Fibroblast of mammary gland (primary cell): Measurements from ENCODE around the gene PRDM5.

Source experiments
- DNase-seq: peaks from one replicate; pipeline ENCODE4 v3.0.0-alpha.2; 2010; ENCODE audit warnings: low read depth
- H3K4me3 ChIP-seq: 2 replicates; pipeline ENCODE4 v1.5.1; 2011; ENCODE audit warnings: low read depth, mild to moderate bottlenecking, low read length, moderate library complexity; ENCODE audit not compliant: control insufficient read depth
- TF ChIP-seq, protein P1 (sequence below): conservative IDR thresholded peaks from 2 replicates; pipeline ENCODE4 v1.5.1; 2011; ENCODE audit warnings: low read depth, low read length, inconsistent platforms; ENCODE audit not compliant: control insufficient read depth, insufficient read depth

PRDM5 gene

DNA sequence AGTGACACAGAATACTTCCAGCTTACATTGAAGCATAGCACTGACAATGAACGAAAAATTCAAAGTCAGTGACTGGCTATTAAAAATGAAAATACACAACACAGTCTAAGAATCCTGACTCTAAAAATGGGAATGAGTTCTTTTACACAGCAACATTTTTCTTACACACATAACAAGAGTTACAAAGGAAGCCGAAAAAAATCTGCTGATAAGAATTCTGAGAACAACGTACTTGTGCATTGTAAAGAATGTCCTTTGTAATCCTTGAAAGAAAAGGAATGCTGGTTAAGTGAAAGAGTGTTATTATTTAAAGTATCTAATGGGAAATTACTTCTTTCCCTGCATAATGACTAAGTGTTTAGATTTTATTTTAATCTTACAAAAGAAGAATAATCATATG, 199.4 kb downstream of the PRDM5 start:
- TF ChIP-seq, protein P1, sequence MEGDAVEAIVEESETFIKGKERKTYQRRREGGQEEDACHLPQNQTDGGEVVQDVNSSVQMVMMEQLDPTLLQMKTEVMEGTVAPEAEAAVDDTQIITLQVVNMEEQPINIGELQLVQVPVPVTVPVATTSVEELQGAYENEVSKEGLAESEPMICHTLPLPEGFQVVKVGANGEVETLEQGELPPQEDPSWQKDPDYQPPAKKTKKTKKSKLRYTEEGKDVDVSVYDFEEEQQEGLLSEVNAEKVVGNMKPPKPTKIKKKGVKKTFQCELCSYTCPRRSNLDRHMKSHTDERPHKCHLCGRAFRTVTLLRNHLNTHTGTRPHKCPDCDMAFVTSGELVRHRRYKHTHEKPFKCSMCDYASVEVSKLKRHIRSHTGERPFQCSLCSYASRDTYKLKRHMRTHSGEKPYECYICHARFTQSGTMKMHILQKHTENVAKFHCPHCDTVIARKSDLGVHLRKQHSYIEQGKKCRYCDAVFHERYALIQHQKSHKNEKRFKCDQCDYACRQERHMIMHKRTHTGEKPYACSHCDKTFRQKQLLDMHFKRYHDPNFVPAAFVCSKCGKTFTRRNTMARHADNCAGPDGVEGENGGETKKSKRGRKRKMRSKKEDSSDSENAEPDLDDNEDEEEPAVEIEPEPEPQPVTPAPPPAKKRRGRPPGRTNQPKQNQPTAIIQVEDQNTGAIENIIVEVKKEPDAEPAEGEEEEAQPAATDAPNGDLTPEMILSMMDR: no peak
- DNase-seq: no peak
- no peak overlapping the region for H3K4me3 ChIP-seq

DNA sequence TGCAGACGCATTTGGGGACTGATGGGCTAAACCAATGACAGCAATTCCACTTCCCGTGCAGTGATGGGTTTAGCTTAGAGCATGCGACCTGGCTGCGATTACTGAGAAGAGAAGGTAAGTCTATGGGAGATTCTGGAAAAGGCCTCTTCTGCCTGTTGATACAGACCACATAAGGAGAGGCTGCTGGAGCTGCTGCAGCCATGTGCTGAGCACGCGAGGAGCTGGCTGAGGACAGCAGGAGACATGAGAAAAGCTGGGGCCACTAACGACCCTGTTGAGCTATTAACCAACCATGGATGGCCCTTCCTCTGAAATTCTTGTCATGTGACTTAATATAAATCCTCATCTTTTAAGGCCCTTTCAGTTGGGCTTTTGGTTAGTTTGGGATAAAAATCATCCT, 199.9 kb downstream of the PRDM5 start:
- TF ChIP-seq, protein P1: no peak
- no peak overlapping the region for H3K4me3 ChIP-seq
- DNase-seq: no peak

DNA sequence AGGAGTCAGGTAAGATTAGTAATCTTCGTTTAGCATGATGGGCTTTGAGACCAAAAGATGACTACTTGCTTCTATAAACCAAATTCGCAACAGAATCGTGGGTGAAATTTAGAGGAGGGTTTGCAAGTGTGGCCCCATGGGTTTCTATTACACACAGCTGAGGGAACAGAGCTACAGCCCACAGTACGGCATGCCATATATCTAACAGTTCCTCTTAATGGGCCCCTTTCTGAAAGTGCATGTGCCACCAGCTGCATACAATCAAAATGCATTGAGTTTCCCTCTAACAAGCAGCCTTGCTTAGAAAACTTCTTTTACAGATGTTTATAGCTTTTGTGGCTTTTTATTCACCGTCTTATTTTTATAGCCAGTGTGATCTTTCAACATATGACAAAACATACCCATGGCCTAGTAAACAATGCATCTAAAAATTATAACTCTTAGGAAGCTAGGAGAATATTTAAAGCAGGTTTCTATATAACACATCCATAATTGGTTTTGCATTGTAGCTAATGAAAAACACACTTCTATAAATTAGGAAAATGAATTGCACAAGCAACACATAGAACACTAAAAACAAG, 202.1 kb downstream of the PRDM5 start:
- DNase-seq: no peak
- TF ChIP-seq, protein P1: no peak
- no peak overlapping the region for H3K4me3 ChIP-seq

DNA sequence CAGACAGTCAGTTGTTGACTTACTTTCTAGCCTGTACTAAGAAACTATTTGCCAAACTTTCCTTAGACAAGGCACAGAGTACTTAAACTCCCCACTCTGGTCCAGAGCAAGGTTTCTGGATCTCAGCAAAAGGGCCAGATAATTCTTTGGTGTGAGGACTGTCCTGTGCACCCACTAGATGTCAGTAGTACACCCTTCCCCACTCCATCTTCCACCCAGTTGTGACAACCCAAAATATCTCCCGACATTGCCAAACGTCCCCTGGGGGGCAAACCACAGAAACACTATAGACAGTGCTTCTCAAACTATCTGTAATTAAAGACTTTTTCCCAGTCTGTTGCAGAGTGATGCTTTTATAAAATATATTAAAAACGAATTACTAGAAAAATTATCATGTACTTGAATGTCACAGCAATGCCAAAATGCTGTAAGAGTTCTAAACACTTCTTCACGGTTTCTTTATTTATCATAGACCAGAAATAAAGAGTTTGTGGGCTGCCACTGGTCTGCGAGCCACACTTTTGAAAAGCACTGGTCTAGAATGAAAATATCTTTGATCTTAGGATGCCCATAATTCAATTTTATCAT, 203.5 kb downstream of the PRDM5 start:
- DNase-seq: peak; percentile 60
- TF ChIP-seq, protein P1: peak; percentile 92
- H3K4me3 ChIP-seq: no peak overlapping the region

DNA sequence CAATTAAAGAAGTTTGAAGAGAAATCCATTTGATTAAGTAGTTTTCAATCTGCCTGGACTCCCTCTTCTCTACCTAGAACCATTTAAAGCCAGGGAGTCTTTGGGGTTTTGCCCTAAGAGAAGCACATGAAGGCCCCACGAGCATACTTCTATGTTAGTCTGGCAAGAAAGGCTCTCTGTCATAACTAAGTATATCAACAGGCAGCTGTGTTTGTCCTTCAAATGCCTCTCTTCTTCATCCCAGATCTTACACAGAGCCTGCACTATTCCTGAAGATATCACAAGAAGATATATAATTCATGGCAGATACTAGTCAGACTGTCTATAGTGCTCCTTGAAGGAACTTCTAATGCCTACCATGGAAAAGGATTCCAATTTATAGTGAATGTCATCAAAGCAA, 206.2 kb downstream of the PRDM5 start:
- TF ChIP-seq, protein P1: no peak

DNA sequence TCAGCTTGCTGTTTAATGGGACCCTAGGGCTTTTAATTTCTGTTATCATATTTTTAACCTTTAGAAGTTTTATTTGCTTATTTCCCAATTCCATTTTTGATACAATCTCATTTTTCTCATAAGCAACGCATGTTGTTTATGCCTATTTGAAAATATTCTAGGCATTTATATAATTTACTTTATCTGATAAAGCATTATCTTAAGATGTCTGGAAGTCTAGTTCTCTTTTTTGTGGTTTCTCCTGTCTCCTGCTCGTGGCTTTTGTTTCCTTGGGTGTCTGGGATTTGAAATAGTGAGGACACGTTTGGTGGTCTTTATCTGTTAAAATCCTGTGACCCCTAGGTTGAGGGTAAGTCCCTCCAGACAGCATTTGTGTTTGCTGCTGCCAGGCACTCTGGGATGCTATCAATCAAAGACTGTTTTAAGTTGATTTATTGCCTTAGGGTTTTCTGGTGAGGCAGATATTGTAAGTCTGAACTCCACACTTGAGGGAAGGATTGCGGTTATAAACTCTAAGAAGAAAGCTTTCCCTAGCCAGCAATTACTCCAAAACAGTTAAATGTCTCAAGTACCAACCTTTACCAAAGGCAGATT, 208.0 kb downstream of the PRDM5 start:
- no peak for DNase-seq
- TF ChIP-seq, protein P1: no peak

More for the DNA sequence above, 206.2 kb downstream of the PRDM5 start:
- no peak for DNase-seq
- no peak overlapping the region for H3K4me3 ChIP-seq

More for the DNA sequence above, 208.0 kb downstream of the PRDM5 start:
- H3K4me3 ChIP-seq: no peak overlapping the region
